Tibial artery (tissue), 4 donors: ENCODE data around the gene RCOR2.
A peak's percentile ranks its signal among the peaks of the same experiment; 100 is the strongest.
"Not testable (repeated sequence)": the region's sequence is repeated elsewhere in the genome, so short reads cannot be mapped to it uniquely, and the experiment has no call there.

Experiments
- DNase-seq, 2 donors: peaks; one replicate each; pipeline ENCODE4 v3.0.0-alpha.2; 2019
- H3K27ac ChIP-seq, 2 donors: fragments of 200-600 bp; sonication (generic) in 1 of 2; 1 replicate in 1 of 2; 2 replicates in 1 of 2; pipeline ENCODE4 v1.5.1; 2018 to 2019; ENCODE audit warnings: mild to moderate bottlenecking in 1 of 2
- H3K27me3 ChIP-seq, 2 donors: fragments of 200-600 bp; sonication (generic) in 1 of 2; one replicate each; pipeline versions ENCODE4 v1.5.1 to v1.6.0; 2016 to 2019
- H3K36me3 ChIP-seq, 3 donors: fragments of 200-600 bp; sonication (generic) in 2 of 3; one replicate each; pipeline ENCODE4 v1.5.1; 2016 to 2019; ENCODE audit warnings: mild to moderate bottlenecking in 2 of 3
- H3K4me1 ChIP-seq, 4 donors: fragments of 200-600 bp; sonication (generic) in 2 of 4; 1 replicate in 3 of 4; 2 replicates in 1 of 4; pipeline ENCODE4 v1.5.1; 2016 to 2019
- H3K4me3 ChIP-seq, 2 donors: fragments of 200-600 bp; sonication (generic) in 1 of 2; 1 replicate in 1 of 2; 2 replicates in 1 of 2; pipeline ENCODE4 v1.5.1; 2018 to 2019; ENCODE audit warnings: mild to moderate bottlenecking in 2 of 2
- H3K9me3 ChIP-seq, 3 donors: fragments of 200-600 bp; sonication (generic) in 1 of 3; one replicate each; pipeline ENCODE4 v1.5.1; 2016 to 2019
- CTCF ChIP-seq, 2 experiments: fragments of 200-600 bp in 1 of 2; fragments of 450-650 bp in 1 of 2; IDR thresholded peaks; one replicate each; pipeline ENCODE4 v1.5.1; 2017 to 2019; ENCODE audit warnings: antibody characterized with exemption in 2 of 2, mild to moderate bottlenecking in 1 of 2, moderate library complexity in 1 of 2
- intact Hi-C: fragments of 100-400 bp; cut with DNase I; formaldehyde crosslinking; loops from one replicate; pipeline ENCODE4 v1.15.0; 2023; ENCODE audit warnings: low total_unique reads

Gene RCOR2

DNA sequence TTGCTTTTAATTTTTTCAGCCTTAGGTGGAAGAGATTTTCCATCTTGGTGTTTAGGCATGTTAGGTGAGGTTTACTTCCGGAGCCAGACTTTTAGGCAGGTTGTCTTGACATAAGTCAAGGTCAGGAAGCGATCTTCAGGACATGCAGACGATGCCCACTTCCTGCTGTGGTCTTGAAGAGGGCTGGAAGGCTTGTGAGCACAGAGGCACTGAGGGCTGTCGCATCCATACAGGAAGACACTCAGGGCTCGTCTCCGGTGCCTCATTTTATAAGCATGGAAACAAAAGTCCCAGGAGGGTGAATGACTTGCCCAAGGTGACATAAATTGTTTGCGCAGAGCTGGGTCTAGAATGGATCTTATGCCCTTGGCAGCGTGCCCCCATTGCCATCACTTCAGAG is 47.3 kb downstream of the RCOR2 start:
- DNase-seq: no peak
- no peak overlapping the region for H3K4me3 ChIP-seq
- H3K27me3 ChIP-seq: no peaks in the 10 kb centered on the region
- no peak for TF ChIP-seq CTCF (IDR thresholded peaks at IDR 0.05)
- peaks cover 0 to 85% (median 62%) of the 10 kb centered on the region in 4 donors for H3K4me1 ChIP-seq
- H3K9me3 ChIP-seq: no peaks in the 10 kb centered on the region
- H3K36me3 ChIP-seq: no peaks in the 10 kb centered on the region
- H3K27ac ChIP-seq: peak overlapping the region in 1 of 2 donors; percentile 5
- intact Hi-C loops: loop anchor here (5.0 kb wide), 1 partner anchor 32 kb away; the partner anchor contains the start of gene MARK2

DNA sequence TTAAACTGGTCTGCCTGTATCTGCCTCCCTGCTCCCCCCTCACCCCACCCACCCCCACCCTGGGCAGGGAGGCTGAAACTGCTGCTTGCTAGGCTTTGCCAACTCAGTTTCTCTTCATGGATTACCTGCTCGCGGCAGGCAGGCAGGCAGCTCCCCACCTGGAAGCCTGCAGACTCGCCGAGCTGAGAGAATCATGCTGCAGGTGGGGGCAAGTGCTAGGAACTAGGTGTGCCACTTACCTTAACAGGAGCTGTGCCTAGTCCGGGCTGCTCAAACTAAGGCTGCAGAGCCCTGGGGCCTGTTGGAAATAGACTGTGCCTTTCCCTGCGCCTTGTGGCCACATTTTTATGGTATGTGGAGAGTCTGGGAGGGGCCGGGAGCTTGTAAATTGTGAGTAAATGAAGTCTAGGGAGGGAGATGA is 47.8 kb downstream of the RCOR2 start:
- no peak for TF ChIP-seq CTCF (IDR thresholded peaks at IDR 0.05)
- intact Hi-C loops: no loop called here
- Histone ChIP-seq H3K36me3 (no peaks in the 10 kb centered on the region), H3K4me3 (no peak overlapping the region), H3K27ac (no peak overlapping the region), H3K9me3 (no peaks in the 10 kb centered on the region), H3K27me3 (no peaks in the 10 kb centered on the region), H3K4me1 (peaks cover 0 to 80% (median 57%) of the 10 kb centered on the region in 4 donors)
- DNase-seq: no peak

- no peaks in the 10 kb centered on the region for H3K9me3 ChIP-seq
- intact Hi-C loops: no loop called here
- TF ChIP-seq CTCF (IDR thresholded peaks at IDR 0.05): no peak
- no peaks in the 10 kb centered on the region for H3K36me3 ChIP-seq
- H3K27me3 ChIP-seq: no peaks in the 10 kb centered on the region
- DNase-seq: peak in 1 of 2 donors; percentile 41
- no peak overlapping the region for H3K4me3 ChIP-seq
- peaks cover 0 to 74% (median 51%) of the 10 kb centered on the region in 4 donors for H3K4me1 ChIP-seq
- peak overlapping the region in 1 of 2 donors; percentile 9 for H3K27ac ChIP-seq
Measured at GRCh38 chr11:63868399-63869064, 48.4 kb downstream of the RCOR2 start.

GRCh38 chr11:63867511-63867910 is 49.5 kb downstream of the RCOR2 start:
- no peak for DNase-seq
- peaks cover 0 to 68% (median 42%) of the 10 kb centered on the region in 4 donors for H3K4me1 ChIP-seq
- no peaks in the 10 kb centered on the region for H3K27me3 ChIP-seq
- no peaks in the 10 kb centered on the region for H3K9me3 ChIP-seq
- no peak overlapping the region for H3K27ac ChIP-seq
- intact Hi-C loops: no loop called here
- peaks cover 0 to 6% (median 5%) of the 10 kb centered on the region in 3 donors for H3K36me3 ChIP-seq
- no peak for TF ChIP-seq CTCF (IDR thresholded peaks at IDR 0.05)
- no peak overlapping the region for H3K4me3 ChIP-seq

GRCh38 chr11:63866211-63866610 is 50.8 kb downstream of the RCOR2 start:
- intact Hi-C loops: no loop called here
- Histone ChIP-seq H3K4me3 (no peak overlapping the region), H3K4me1 (peaks cover 0 to 60% (median 34%) of the 10 kb centered on the region in 4 donors), H3K27me3 (no peaks in the 10 kb centered on the region), H3K36me3 (peaks cover 0 to 11% (median 10%) of the 10 kb centered on the region in 3 donors), H3K9me3 (no peaks in the 10 kb centered on the region), H3K27ac (no peak overlapping the region)
- DNase-seq: peak; percentile 71 to 79
- no peak for TF ChIP-seq CTCF (IDR thresholded peaks at IDR 0.05)

DNA sequence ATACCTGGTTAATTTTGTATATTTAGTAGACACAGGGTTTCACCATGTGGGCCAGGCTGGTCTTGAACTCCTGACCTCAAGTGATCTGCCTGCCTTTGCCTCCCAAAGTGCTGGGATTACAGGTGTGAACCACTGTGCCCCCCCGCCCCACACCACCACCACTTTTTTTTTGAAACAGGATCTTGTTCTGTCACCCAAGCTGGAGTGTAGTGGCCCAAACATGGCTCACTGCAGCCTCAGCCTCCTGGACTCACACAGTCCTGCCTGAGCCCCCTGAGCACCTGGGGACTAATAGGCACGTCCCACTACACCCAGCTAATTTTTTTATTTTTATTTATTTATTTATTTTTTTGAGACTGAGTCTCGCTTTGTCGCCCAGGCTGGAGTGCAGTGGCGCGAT is 53.3 kb downstream of the RCOR2 start:
- H3K27me3 ChIP-seq, H3K4me3 ChIP-seq, H3K9me3 ChIP-seq, H3K27ac ChIP-seq, DNase-seq, intact Hi-C loops: not testable (repeated sequence)
- peaks cover 0 to 42% (median 17%) of the 10 kb centered on the region in 4 donors for H3K4me1 ChIP-seq
- H3K36me3 ChIP-seq: peaks cover 0 to 17% (median 11%) of the 10 kb centered on the region in 3 donors
